Stimulated activated CD4-positive, alpha-beta T cell treated with anti-CD3 and anti-CD28 coated beads, TNF-alpha, amount 100 ng/mL, for 48 hours (primary cell): ENCODE results near the gene GNAS.
A peak's percentile ranks its signal among the peaks of the same experiment; 100 is the strongest.
"Not testable (repeated sequence)": the region's sequence is repeated elsewhere in the genome, so short reads cannot be mapped to it uniquely, and the experiment has no call there.

Source experiments
- DNase-seq, 3 donors: peaks; one replicate each; pipeline ENCODE4 v3.0.0-alpha.2; 2020; ENCODE audit warnings: low read depth in 3 of 3

The GNAS gene

DNA sequence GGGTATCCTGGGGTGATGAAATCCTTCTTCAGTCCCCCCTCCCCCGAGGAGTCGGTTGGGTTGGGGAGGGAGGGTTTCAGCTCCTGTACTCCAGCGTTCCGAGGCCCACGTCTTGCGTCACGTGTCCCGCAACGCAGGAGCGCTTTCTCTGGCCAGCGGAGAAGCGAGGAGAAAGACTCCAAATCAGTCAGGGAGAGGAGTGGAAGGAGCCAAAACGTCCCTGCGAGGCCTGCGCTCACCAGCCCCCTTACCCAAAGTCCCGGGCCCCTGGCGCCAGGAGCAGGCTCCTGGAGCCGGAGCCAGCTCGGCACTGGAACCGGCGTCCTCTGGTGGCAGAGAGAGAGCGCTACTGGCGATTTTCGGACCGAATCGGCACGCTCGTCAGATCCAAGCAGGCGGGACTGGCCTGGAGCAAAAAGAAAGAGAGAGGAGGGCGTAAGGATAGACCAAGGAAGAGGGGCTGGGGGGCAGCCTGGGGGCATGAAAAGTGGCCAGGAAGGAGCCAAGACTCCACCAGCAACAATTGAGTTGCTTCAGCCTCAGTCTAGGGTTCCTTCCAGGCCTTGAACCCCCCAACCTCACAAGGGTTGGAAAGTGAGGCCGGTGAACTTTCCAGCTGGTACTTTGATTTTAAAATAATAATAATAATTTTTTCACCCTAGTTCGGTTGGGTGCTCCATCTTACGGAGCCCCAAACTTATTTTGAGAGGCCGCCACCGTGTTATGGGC is at the start of gene GNAS:
Gene GNAS, plus strand, starts transcription at position 174 of the 729 bp plus-strand sequence.
- peak; percentile 23 to 47 (median 43) for DNase-seq

DNA sequence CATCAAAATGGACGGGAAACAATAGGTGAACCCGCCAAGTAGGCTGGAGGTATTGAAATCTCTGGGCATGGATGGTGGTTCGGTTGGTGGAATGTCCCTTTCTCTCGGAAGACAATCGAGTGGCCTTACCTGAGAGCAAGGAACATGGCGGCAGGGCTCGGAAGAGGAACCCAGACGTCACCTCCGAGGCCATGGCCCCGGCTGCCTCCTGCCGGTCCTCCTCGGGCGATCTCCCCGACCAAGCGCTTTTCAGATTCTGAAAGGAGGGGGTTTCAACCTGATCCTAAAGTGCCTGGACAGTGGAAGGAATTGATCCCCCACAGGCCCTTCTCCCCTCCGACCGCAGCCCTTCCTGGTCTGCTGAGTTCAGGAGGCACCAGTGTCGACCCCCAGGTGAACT is 49.0 kb upstream of the GNAS start:
- no peak for DNase-seq

DNA sequence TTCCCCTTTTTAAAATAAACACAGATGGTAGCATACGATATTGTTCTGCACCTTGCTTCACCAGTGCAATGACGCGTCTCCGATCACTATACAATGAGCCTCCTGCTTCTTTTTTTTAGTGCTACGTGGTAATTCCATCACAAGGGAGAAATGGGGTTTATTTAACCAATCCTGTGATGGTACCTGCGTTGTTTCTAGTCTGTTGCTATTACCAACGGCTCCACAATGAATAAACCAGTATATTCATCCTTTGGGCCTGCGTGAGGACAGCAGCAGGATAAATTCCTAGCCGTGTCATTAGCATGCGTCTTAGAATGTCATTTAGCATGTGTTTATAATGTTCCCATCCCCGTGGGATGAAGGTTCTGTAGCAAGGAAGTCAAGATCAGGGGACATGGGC is 44.7 kb upstream of the GNAS start:
- no peak for DNase-seq

DNA sequence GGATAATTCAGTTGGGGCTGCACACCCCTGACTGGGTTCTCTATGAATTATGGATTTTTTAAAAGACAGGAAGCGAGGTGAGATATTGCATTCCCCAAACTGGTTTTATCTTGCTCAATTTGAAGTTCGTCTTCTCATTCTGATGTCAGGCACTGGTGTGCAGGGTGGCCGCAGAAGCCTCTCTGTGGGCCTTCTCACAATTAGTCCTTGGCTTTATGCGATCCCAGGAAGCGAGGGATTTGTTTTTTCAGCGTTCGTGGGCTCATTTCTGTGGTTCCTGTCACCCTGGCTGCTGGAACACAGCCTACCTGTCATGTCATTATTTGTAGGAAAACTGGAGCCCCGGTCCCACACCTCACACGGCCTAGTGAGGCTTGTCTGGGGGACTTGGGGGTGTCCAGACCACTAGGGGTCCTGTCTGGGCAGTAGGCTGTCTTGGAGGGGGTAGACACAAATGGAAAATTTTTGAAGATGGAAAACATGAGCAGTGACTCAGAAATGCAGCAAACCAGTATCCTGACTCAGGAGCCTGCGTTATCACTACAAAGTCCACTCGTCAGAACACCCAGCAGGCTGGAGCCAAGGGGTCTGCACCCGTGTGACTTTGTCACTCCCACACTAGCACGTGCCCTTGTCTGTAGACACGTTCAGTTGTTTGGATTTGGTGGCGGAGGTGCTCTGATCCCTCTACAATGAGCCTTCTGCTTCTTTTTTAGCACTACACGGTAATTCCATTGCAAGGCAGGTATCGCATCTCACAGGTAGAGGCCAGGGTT is 44.1 kb upstream of the GNAS start:
- DNase-seq = no peak

DNA sequence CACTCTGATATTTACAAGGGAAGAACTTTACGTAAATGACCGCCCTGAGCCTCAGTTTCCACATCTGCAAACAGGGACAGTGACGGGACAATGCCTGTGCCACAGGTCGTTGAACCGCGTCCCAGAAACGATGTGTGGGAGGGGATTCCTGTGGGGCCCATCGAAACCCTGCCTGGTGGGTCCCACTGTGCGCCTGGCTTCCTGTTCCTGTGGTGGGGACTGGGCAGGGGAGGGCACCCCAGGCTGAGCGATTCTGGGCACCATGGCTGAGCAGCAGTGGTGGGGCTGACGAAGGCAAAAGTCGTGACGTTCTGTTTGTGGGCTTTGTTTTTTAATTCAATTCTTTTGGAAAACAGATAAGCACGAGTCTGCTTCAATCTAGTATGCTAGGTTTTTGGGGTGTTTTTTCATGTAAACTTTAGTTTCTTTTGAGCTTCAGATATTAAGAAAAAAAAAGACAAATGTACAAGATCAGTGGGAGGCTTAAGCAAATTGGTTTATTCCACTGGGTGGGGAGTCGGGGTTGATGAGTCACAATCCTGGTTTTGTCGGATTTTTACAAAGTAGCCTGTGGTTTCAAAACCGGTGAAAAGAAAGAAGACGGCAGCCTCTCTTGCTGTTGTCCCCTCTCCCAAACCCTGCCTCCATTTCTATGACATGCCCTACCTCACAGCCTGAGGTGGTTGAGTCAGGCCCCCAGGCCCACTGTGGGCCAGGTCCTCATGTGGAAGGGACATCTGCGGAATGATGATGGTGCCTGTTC is 42.2 kb upstream of the GNAS start:
- no peak for DNase-seq

DNA sequence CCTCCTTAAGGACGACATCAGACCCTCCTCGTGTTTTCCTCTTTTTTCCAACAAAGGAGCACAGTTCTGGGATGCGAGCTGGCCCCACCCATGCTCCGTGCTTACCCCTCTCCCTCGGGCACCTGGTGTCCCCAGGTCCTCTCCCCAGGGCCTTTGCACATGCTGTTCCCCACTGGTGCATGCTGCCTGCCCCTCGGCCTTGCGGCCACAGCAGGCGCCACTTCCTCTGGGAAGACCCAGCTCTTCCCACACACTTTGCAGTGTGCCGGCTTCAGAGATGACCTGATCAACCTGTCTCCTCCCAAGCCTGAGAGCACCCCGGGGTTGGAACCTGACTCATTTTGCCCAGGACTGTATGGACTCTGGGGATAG is 41.7 kb upstream of the GNAS start:
- no peak for DNase-seq

DNA sequence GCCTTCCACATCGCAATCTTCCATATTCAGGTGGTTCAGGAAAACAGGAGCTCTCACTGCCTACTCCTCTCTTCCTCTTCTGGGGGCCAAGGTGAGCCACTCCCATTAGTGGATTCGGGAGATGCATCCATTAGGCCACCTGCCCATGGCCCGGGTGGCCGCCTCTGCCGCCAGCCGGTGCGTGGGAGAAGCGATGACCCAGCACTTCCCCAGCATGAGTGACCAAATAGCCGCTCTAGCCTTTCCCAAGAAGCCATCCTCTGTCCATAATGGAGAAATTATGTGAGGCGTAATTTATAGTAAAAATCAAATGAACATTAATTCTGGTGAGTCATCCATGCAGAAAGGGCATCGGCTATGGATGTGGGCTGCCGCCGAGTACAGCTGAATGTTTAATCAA is 41.2 kb upstream of the GNAS start:
- no peak for DNase-seq

DNA sequence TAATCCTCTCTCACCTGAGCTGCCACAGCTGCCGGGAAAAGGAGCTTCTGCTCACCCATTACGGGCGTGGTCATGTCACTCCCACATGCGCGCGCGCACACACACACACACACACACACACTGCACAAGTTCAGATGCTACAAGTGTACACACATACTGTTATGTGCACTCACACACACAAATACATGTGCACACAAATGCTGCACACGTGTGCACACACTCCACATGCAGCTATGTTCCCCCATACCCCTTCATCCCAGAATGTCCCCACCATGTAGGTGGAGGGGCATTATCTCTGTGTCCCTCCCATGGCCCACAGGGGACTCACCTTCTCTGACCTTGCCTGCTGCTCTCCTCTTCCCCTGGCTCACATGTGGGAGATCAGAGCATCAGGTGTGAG is 39.1 kb upstream of the GNAS start:
- DNase-seq = no peak

DNA sequence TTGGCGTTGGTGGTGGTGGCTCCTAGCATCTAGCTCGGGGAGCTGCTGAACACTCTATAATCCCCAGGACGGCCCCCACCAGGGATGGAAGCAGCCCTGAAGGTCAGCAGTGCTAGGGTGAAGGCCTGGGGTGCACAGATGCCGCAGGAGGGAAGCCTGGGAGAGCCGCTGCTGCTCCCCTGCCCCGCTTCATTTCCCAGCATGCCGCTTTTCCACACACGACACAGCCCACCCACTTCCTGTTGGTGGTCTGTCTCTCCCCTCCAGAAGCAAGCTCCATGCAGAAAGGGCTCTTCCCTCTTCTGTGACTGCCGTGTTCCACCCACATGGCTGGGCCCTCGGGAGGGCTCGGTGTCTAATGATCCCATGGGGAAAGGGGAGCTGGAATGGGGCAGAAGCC is 37.1 kb upstream of the GNAS start:
- DNase-seq = no peak

DNA sequence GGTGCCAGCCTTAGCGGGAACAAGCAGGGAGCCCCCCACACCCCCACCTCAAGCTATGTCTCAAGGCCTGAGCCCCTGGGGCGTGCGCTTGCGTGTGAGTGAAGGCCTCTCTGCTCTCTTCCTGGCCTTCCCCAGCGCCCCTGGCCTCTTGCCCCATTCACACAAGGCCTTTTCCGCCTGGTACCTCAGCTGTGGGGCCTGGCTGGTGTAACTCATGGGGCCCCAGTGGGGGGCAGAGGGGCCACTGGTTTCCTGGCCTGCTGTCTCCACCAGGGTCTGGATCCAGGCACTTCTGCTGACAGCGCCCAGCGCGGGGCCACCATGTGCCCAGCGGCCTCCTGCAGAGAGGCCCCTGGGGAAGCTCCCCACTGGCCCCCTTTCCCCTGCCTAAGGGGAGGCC is 36.5 kb upstream of the GNAS start:
- DNase-seq = no peak

DNA sequence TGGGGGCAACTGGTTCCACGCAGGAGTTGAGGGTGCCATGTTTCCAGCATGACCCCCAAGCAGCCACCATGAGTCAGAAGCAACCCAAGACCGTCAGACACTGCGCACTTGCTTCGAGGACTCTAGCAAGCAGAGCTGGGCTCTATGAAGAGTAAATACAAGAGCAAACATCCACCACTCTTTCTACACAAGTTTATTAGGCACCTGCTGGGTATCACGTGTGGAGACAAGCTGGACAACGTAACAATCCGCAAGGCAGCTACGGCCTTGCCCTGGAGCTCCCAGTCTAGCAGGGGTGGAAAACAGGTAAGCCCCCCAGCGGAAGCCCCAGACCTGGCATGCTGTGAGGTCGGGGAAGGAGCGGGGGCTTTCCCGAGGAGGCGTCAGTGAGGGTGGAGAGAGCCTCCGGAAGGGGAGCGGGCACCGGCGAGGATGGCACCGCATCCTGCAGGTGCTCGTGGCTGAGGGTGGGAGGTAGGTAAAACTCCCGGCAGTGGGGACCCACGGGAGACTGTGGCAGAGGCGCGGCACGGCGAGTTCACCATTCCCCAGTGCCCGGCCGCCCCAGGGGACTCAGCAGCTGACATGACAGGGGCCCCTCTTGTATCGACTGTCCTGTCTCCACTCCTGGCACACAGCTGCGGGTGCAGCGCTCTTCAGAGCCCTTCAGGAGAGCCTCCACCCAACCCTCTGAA is 35.4 kb upstream of the GNAS start:
- no peak for DNase-seq

DNA sequence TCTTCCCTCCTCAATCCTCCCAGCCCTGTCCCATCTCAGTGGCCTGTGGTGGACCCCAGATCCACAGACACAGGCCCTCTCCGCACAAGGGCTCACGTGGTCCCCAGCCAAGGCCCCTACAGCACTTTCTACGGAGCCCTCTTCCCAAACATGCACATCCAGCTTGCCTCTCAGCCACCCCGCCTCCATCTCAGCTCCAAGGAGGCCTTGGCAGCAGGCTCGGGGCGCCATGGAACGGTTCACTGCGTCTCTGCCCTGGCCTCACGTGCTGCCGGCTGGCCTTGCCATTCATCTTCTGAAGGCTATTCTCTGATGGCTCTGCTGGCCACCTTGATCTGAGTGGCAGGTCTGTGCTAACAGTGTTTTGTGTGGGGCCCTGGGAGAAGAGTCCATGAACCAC is 34.8 kb upstream of the GNAS start:
- DNase-seq = no peak

DNA sequence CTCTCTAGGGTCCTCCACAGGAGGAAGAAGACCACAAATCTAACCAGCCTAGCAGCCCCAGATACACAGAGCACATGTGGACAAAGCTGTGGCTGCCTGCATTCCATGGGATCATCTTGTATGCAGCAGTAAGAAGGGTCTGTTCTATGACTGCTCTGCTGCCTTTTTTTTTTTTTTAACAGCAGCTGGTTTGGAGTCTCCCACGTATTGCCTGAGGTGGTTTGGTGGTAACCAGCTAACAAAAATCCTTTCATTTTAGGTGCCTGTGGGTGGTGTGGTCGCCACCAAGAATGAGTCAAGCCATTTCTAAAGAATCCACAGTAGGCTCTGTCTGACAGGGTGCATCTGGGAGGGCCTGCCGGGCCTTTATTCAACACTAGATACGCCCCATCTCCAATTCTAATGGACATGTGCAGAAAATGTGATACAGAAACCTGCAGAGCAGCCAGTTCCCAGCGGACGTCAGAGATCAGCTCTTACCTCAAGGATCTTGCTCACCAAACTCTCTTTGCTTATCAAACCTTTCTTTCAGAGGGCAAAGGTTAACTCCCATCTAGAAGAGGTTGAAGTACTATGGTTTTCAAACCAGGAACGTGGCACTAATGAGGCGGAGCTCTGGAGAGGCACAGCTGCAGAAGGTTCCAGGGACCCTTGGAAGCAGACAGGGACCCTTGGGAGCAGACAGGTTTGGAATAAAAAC is 33.8 kb upstream of the GNAS start:
- DNase-seq = peak; percentile 40 to 68 (median 53)

DNA sequence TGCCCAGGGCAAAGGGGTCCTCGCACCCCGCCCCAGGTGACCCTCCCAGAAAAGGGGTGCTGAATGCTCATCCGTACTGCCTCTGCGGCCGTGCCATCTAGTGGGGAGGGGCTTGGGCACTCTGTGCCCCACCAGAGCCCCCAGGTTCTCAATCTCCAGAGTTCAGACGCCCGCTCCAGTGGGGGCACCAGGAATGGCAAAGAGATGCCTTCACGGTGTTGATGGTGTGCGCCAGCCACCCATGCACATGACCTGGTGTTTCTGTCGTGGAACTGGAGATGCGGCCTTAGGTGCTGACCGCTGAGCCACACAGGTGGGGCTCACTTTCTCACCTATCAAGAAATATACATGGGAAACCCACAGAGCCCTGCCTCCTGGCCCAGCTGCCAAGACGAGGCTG is 32.6 kb upstream of the GNAS start:
- no peak for DNase-seq

DNA sequence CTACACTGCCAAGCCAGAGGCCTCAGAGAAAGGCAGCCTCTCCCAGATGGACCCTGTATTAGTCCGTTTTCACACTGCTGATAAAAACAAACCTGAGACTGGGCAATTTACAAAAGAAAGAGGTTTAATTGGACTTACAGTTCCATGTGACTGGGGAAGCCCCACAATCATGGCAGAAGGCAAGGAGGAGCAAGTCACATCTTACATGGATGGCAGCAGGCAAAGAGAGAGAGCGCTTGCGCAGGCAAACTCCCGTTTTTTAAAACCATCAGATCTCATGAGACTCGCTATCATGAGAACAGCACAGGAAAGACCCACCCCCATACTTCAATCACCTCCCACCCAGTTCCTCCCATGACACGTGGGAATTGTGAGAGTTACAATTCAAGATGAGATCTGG is 32.0 kb upstream of the GNAS start:
- DNase-seq = not testable (repeated sequence)

DNA sequence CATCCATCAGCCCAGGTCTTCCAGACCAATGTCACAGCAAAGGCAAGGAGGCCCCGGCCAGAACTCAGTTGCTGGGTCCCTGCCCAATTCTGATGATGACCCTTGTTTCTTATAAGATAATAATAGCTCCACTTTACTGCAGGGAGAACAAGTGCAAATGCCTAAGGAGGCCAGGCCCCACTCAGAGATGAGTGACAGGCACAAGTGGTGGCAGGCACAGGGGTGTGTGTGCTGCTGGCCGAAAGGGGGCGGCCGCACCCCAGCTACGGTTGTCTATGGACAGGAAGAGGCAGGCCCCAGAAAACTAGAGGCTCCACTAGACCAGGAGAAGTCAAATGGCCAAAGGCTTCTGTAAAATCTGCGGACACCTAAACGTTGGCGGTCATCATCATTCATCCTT is 30.4 kb upstream of the GNAS start:
- DNase-seq = no peak

DNA sequence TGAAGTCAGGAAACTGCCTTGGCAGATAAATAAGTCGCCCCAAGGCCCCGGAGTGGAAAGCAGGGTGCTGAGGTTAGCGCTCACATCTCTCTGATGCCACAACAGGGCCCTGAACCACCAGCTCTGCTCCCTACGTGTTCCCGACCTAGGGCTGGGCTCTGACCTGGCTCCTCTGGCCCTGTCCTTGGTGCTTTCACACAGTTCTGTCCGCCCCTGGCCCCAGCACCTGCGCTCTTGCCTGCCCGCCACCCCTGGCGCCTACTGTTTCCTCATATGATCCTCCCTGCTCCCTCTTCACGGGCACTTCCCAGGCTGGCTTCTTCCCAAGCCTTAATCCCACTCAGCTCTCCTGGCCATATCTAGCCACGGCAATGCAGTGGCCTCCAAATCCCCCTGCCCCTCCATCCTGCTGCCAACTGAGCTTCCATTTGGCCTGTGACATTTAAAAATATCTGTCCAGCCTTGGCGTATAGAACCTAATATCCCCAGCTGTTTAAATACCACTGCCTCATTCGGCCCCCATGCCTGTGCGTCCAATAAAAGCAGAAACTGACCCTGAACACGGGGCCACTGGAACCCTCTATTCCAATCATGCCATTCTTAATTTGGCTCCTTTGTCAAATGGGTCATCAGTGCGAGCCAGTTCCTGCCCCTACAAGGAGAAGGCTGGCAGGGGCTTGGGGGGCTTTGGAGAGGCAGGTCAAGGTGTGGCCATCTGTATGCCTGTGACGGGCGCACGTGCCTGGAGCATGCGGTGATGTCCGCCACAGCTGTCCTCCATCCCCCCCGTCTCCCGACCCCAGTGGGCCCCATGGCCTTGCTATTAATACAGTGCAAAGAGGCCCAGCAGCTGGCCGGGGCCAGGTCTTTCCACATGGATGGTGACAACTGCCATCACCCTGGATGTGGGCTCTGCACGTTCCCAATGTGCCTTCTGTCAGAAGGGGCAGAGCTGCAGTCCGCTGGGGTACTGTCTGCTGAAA is 29.5 kb upstream of the GNAS start:
- no peak for DNase-seq

DNA sequence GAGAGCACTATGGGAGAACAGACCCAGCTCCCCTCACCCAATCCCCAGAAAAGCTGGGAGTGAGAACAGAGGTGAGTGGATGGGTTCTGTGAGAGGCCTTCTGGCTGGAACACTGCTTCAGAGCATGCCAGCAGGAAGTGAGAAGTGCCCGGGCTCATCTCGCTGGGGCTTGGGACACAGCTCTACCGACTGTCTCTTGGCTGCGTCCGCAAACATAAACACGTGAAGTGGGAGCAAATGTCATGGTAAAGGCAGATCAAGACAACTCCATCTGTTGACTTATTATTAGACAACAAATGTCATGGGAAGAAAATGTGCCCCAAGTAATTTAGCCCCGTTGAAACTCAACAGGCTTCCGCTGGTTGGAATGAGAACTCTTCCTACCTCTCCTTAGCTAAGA is 27.7 kb upstream of the GNAS start:
- no peak for DNase-seq

DNA sequence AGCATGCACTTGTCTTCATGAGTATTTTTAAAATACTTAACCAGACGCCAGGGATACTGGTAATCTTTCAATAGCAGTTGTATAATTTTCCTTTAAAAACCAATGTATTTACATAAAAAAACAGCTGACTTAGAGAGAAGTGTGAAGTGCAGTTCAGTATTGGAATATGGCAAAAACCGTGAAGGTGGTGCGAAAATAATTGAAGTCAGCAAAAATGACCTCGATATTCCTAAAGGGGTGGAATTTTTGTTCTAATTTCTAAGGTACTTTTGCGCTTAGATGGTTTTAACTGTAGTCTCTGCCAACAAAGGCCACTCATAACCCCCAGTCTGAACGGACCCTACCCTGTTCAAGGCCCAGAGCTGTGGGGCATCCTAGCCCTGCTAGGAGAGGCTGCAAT is 27.1 kb upstream of the GNAS start:
- DNase-seq = no peak

DNA sequence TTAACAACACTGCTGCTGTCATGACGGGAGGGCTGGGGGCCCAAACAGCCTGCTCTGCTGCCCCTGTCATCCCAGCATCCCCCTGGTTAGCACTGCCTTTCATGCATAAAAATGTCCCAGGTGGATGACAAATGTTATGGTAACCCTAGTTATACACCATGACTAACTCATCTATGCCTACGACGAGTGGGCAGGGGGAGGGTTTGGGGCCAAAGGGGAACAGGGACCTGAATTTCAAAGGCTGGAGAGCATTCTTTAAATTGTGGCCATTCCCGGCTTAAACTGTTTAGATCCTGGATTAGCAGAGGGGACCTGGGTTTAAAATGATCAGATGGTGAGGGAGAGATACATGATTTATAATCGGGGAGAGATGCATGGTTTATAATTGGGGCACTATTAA is 26.2 kb upstream of the GNAS start:
- no peak for DNase-seq
